OCI-LY7 (cell line): ENCODE results near the gene NCKAP1. TPM values are rescaled to one million over a fixed set of nuclear protein-coding genes. Genes with fewer than 3 reads are reported as not detected.

Experiments used
- BruUV-seq: library from RNA; stranded (reverse); fragments of 400-500 nt; replicated peaks from 2 replicates; lab custom pipeline; 2021; lab: Mats Ljungman, UMichigan
- CTCF ChIA-PET: fragments of 300-600 bp; sonication (Branson Sonifier 250); formaldehyde crosslinking; loops from one replicate; lab custom pipeline; 2022; ENCODE audit warnings: antibody characterized with exemption; ENCODE audit not compliant: unreplicated experiment; lab: Charles Lee
- POLR2A ChIA-PET: fragments of 300-600 bp; sonication (Branson Sonifier 250); formaldehyde crosslinking; loops from one replicate; lab custom pipeline; 2022; ENCODE audit warnings: antibody characterized with exemption; lab: Charles Lee
- DNase-seq: peaks from one replicate; pipeline ENCODE4 v3.0.0-alpha.2; 2015; ENCODE audit warnings: low spot score
- H2AFZ ChIP-seq: fragments of 200-600 bp; sonication (generic), shearing (Covaris generic); 2 replicates; pipeline ENCODE4 v1.6.1; 2014; ENCODE audit warnings: mild to moderate bottlenecking, antibody characterized with exemption, low read length, moderate library complexity
- H3K27ac ChIP-seq: fragments of 200-600 bp; sonication (generic); 2 replicates; pipeline ENCODE4 v1.5.1; 2014; ENCODE audit warnings: mixed run types, low read depth, mild to moderate bottlenecking, moderate library complexity, low read length, inconsistent platforms; ENCODE audit not compliant: poor library complexity, severe bottlenecking
- H3K36me3 ChIP-seq: fragments of 200-600 bp; sonication (generic); 2 replicates; pipeline ENCODE4 v1.6.1; 2014; ENCODE audit warnings: mild to moderate bottlenecking, antibody characterized with exemption, low read length, moderate library complexity, mixed read lengths; ENCODE audit not compliant: insufficient read depth
- H3K4me1 ChIP-seq: fragments of 200-600 bp; sonication (generic); 2 replicates; pipeline ENCODE4 v1.5.1; 2014; ENCODE audit warnings: mild to moderate bottlenecking, low read length; ENCODE audit not compliant: insufficient read depth, poor library complexity, severe bottlenecking
- H3K4me2 ChIP-seq: fragments of 200-600 bp; sonication (generic); 2 replicates; pipeline ENCODE4 v1.6.1; 2014; ENCODE audit warnings: mild to moderate bottlenecking, low read length
- H3K4me3 ChIP-seq: fragments of 200-600 bp; sonication (generic); 2 replicates; pipeline ENCODE4 v1.5.1; 2014; ENCODE audit warnings: mild to moderate bottlenecking, low read depth, low read length; ENCODE audit not compliant: poor library complexity, severe bottlenecking
- H3K79me2 ChIP-seq: fragments of 200-600 bp; sonication (generic); 2 replicates; pipeline ENCODE4 v1.6.1; 2016; ENCODE audit warnings: low read depth, mild to moderate bottlenecking, low read length, moderate library complexity, mixed read lengths; ENCODE audit not compliant: insufficient read depth
- H3K9me2 ChIP-seq: fragments of 200-600 bp; sonication (generic); 2 replicates; pipeline ENCODE4 v1.6.1; 2016; ENCODE audit warnings: mild to moderate bottlenecking, low read length, mixed read lengths; ENCODE audit not compliant: insufficient read depth
- H3K9me3 ChIP-seq: fragments of 200-600 bp; sonication (generic); 2 replicates; pipeline ENCODE4 v1.6.1; 2014; ENCODE audit warnings: mild to moderate bottlenecking, mixed run types, low read length, mixed read lengths
- H4K20me1 ChIP-seq: fragments of 200-600 bp; sonication (generic); 2 replicates; pipeline ENCODE4 v1.6.1; 2014; ENCODE audit warnings: mild to moderate bottlenecking, antibody characterized with exemption, low read length, moderate library complexity, mixed read lengths; ENCODE audit not compliant: insufficient read depth
- EZH2phosphoT487 ChIP-seq: fragments of 200-600 bp; sonication (generic); IDR thresholded peaks from 2 replicates; pipeline ENCODE4 v1.6.1; 2018; ENCODE audit warnings: low read depth, borderline replicate concordance, mild to moderate bottlenecking, mixed run types, antibody characterized with exemption, low read length, moderate library complexity, mixed read lengths
- intact Hi-C: fragments of 100-400 bp; cut with micrococcal nuclease; formaldehyde crosslinking; loops from one replicate; pipeline ENCODE4 v1.10.0; 2022; ENCODE audit not compliant: unreplicated experiment
- total RNA-seq, 2 experiments: library from RNA; depleted of rRNA in 1 of 2; stranded (reverse); fragments of >200 nt in 1 of 2; shearing (Covaris generic) in 1 of 2; gene quantifications; 2 replicates each; pipeline ENCODE4 v1.2.3, GENCODE V29; 2014 to 2022
- TF ChIP-seq, protein P1 (sequence below): fragments of 200-600 bp; sonication (generic); conservative IDR thresholded peaks from 2 replicates; pipeline ENCODE4 v1.5.1; 2014; ENCODE audit warnings: mild to moderate bottlenecking, antibody characterized with exemption, low read length, moderate library complexity, mixed read lengths

NCKAP1 gene
- total RNA-seq, 2 experiments from 2014 or later, result 0.06 to 0.55 TPM

DNA sequence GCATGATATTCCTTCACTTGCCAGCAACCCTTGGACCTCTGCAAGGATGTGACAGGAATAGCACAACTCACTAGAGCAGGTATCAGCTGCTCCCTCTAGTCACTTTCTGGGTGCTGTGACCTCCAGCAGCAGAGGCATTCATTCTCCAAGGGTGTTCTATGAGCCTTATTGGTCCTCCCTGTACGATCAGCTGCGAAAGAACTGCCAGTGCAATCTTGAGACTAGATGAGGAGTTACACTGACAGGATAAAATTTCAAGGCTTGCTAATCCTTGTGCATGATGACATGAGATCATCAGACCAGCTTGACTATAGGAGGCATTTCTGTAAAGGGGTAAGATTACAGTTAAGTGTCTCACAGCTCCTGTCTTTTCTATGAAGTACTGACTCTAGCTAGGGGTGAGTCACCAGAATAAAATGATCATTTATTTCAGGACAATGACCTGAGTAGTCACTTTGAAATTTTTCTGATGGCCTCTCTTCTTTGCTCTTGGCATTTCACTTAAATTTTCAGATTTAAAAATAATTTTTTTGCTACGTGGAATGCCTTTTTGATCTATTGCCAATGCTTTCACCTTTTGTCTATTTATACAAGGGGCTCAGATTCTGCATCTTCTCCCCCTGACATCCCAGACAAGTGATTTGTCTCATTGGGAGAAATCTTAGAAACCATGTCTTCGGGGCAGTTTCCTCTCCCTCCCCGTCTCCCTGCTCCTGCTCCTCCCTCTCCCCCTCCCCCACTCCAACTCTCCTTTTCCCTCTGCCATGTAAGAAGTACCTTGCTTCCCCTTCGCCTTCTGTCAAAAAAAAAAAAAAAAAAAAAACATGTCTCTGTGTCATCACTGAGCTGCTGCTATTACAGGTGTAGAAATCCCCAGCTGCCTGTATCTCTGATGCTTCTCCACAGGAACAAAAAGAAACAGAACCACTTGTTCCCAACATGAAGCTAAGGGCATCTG, 122.6 kb downstream of the NCKAP1 start:
- Histone ChIP-seq H3K9me3 (no peaks in the 10 kb centered on the region), H2AFZ (0 out of 2 replicates have a peak overlapping the region, but pooled peaks have one; percentile 6), H3K9me2 (no peaks in the 10 kb centered on the region), H3K79me2 (no peaks in the 10 kb centered on the region), H3K27ac (no peak overlapping the region), H3K4me2 (no peak overlapping the region), H3K4me1 (peaks cover 14% of the 10 kb centered on the region), H4K20me1 (no peaks in the 10 kb centered on the region), H3K36me3 (no peaks in the 10 kb centered on the region), H3K4me3 (no peak overlapping the region)
- TF ChIP-seq, protein P1, sequence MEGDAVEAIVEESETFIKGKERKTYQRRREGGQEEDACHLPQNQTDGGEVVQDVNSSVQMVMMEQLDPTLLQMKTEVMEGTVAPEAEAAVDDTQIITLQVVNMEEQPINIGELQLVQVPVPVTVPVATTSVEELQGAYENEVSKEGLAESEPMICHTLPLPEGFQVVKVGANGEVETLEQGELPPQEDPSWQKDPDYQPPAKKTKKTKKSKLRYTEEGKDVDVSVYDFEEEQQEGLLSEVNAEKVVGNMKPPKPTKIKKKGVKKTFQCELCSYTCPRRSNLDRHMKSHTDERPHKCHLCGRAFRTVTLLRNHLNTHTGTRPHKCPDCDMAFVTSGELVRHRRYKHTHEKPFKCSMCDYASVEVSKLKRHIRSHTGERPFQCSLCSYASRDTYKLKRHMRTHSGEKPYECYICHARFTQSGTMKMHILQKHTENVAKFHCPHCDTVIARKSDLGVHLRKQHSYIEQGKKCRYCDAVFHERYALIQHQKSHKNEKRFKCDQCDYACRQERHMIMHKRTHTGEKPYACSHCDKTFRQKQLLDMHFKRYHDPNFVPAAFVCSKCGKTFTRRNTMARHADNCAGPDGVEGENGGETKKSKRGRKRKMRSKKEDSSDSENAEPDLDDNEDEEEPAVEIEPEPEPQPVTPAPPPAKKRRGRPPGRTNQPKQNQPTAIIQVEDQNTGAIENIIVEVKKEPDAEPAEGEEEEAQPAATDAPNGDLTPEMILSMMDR, result no peak
- TF ChIP-seq EZH2phosphoT487, result no peak
- CTCF ChIA-PET, result interaction anchor here (0.6 kb wide), 1 partner anchor 91 kb away, joined by 4 read pairs; no protein-coding TSS in a partner anchor
- POLR2A ChIA-PET, result interaction anchor here (0.5 to 1.6 kb wide), 8 partner anchors 9 to 1068 kb away, joined by 3 to 5 read pairs (median 3); no protein-coding TSS in a partner anchor
- no TSS peak for BruUV-seq
- intact Hi-C loops, result no loop called here
- DNase-seq, result no peak

DNA sequence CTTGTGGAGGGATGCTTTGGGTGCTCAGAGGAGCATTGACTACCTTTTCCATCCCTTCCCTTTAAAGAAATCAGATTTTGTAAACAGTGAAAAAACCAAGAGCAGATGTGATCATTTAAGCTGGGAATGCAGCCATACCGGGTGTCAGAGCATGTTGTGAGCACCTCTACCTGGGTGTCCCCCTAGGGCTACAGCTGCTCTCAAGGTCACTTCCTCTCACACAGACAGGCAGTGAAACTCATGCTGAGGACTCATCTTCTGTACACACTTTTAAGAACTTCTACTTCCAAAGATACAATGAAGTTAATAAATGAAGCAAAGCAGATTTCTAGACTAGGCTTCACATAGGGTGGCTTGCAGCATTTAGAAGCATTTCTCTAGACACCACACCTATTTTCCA, 123.4 kb downstream of the NCKAP1 start:
- no peaks in the 10 kb centered on the region for H3K79me2 ChIP-seq
- no peak overlapping the region for H3K27ac ChIP-seq
- H3K36me3 ChIP-seq, result no peaks in the 10 kb centered on the region
- TF ChIP-seq, protein P1, result no peak
- no peak for TF ChIP-seq EZH2phosphoT487
- 0 out of 2 replicates have a peak overlapping the region, but pooled peaks have one; percentile 6 for H2AFZ ChIP-seq
- intact Hi-C loops, result no loop called here
- no TSS peak for BruUV-seq
- H3K4me2 ChIP-seq, result no peak overlapping the region
- H3K9me2 ChIP-seq, result no peaks in the 10 kb centered on the region
- CTCF ChIA-PET, result no interaction called here
- peak; percentile 34 for DNase-seq
- no peaks in the 10 kb centered on the region for H3K9me3 ChIP-seq
- H3K4me3 ChIP-seq, result no peak overlapping the region
- no peaks in the 10 kb centered on the region for H4K20me1 ChIP-seq
- POLR2A ChIA-PET, result interaction anchor here (0.5 to 0.7 kb wide), 2 partner anchors 8 to 27 kb away, joined by 3 to 4 read pairs; no protein-coding TSS in a partner anchor
- peaks cover 9% of the 10 kb centered on the region for H3K4me1 ChIP-seq
